ENCODE measurements around the gene TBX2. TPM values are rescaled to one million over a fixed set of nuclear protein-coding genes. Genes with fewer than 3 reads are reported as not detected.

The TBX2 gene
- total and polyA plus RNA-seq, 2 of the 13 experiments (the other 11 are each of a cell fraction or from before 2014, with no cell fraction given) = 2.8 to 15.3 TPM

- TF ChIP-seq, protein P1, sequence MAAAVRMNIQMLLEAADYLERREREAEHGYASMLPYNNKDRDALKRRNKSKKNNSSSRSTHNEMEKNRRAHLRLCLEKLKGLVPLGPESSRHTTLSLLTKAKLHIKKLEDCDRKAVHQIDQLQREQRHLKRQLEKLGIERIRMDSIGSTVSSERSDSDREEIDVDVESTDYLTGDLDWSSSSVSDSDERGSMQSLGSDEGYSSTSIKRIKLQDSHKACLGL (CRISPR knock-in tag; IDR thresholded peaks at IDR 0.05) = peak; percentile 66
- TF ChIP-seq JARID2 (CRISPR knock-in tag; IDR thresholded peaks at IDR 0.05; ENCODE audit: insufficient replicate concordance) = no peak
- peak; percentile 75; the same call in 1 of the 2 replicates for TF ChIP-seq ZNF276 (CRISPR knock-in tag; IDR thresholded peaks at IDR 0.05; ENCODE audit: low read depth)
- no peak for TF ChIP-seq HNRNPH1 (optimal IDR thresholded peaks at IDR 0.05; ENCODE audit: low read depth, low read length)
- TF ChIP-seq ZNF20 (CRISPR knock-in tag; IDR thresholded peaks at IDR 0.05) = 0 out of 2 replicates have a peak, but pooled peaks have one; percentile 35
- TF ChIP-seq TAF15 (IDR thresholded peaks at IDR 0.05; ENCODE audit: low read depth, low read length, poor library complexity, severe bottlenecking) = no peak
- no peak; the same call in 1 of the 2 replicates for TF ChIP-seq ZC3H4 (CRISPR knock-in tag; IDR thresholded peaks at IDR 0.05; ENCODE audit: borderline replicate concordance)
- TF ChIP-seq ZNF839 (CRISPR knock-in tag; IDR thresholded peaks at IDR 0.05; ENCODE audit: borderline replicate concordance) = 0 out of 2 replicates have a peak, but pooled peaks have one; percentile 30
- TF ChIP-seq MAFG (CRISPR knock-in tag; IDR thresholded peaks at IDR 0.05) = no peak
- TF ChIP-seq KLF9 (CRISPR knock-in tag; IDR thresholded peaks at IDR 0.05; ENCODE audit: low read depth) = 0 out of 2 replicates have a peak, but pooled peaks have one; percentile 37
- TF ChIP-seq, protein P2, sequence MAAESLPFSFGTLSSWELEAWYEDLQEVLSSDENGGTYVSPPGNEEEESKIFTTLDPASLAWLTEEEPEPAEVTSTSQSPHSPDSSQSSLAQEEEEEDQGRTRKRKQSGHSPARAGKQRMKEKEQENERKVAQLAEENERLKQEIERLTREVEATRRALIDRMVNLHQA (CRISPR knock-in tag; IDR thresholded peaks at IDR 0.05) = peak; percentile 52; the same call in 1 of the 2 replicates
- TF ChIP-seq, protein P3, sequence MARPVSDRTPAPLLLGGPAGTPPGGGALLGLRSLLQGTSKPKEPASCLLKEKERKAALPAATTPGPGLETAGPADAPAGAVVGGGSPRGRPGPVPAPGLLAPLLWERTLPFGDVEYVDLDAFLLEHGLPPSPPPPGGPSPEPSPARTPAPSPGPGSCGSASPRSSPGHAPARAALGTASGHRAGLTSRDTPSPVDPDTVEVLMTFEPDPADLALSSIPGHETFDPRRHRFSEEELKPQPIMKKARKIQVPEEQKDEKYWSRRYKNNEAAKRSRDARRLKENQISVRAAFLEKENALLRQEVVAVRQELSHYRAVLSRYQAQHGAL (CRISPR knock-in tag; IDR thresholded peaks at IDR 0.05; ENCODE audit: not compliant biosample characterization) = peak; percentile 27
- no peak for TF ChIP-seq ZNF460 (CRISPR knock-in tag; IDR thresholded peaks at IDR 0.05; ENCODE audit: borderline replicate concordance)
- no peak for TF ChIP-seq SIN3A (IDR thresholded peaks at IDR 0.05; ENCODE audit: borderline replicate concordance, low read depth, low read length)
- TF ChIP-seq RXRB (CRISPR knock-in tag; IDR thresholded peaks at IDR 0.05; ENCODE audit: borderline replicate concordance) = peak; percentile 27; the same call in 1 of the 2 replicates
- TF ChIP-seq JUNB (CRISPR knock-in tag; IDR thresholded peaks at IDR 0.05; ENCODE audit: borderline replicate concordance) = no peak
- TF ChIP-seq GTF3A (CRISPR knock-in tag; conservative IDR thresholded peaks at IDR 0.05) = no peak
- no peak for TF ChIP-seq USF2 (IDR thresholded peaks at IDR 0.05; ENCODE audit: low read depth, low read length)
- TF ChIP-seq USF2 (CRISPR knock-in tag; IDR thresholded peaks at IDR 0.05; ENCODE audit: borderline replicate concordance) = no peak
- TF ChIP-seq, protein P4, sequence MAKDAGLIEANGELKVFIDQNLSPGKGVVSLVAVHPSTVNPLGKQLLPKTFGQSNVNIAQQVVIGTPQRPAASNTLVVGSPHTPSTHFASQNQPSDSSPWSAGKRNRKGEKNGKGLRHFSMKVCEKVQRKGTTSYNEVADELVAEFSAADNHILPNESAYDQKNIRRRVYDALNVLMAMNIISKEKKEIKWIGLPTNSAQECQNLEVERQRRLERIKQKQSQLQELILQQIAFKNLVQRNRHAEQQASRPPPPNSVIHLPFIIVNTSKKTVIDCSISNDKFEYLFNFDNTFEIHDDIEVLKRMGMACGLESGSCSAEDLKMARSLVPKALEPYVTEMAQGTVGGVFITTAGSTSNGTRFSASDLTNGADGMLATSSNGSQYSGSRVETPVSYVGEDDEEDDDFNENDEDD (CRISPR knock-in tag; IDR thresholded peaks at IDR 0.05; ENCODE audit: borderline replicate concordance) = no peak
- TF ChIP-seq ZNF354B (CRISPR knock-in tag; IDR thresholded peaks at IDR 0.05) = 0 out of 2 replicates have a peak, but pooled peaks have one; percentile 6
These were observed at the start of gene TBX2 (continued) for GRCh38 chr17:61399131-61400065.
